ENCODE results near the gene MAMDC2.

Gene MAMDC2

DNA sequence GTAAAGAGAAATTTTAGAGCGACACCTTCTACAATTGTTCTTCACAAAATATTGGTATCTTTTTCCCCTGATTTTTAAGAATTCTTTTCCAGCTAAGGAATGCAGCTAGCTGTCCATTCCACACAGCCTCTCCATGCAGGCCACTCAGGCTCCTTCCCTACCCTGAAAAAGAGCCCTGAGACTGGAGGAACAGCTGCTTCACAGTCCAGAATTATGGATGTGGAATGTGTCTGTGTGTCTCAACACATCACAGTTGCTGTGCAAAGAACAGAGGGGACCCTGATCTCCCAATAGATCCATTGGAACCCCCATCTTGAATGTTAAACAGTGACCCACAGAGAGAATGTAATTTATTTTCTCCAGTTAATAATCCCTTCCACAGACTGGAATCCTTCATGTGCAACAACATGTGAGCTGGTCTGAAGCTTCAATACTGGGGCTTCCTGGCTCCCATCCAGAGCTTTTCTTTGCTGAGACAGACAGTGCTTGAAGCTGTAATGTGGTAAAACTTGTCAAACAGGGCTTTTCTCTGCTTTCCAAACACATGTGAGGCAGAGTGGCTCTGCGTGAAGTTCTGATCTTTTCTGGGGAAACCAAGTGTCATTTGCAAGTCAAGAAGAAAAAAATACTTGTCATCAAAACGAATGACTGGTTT lies 161.8 kb downstream of the MAMDC2 start:
- TF ChIP-seq TAF1 (IDR thresholded peaks at IDR 0.05; ENCODE audit: borderline replicate concordance, insufficient read depth, low read length) (no peak), SIN3A (IDR thresholded peaks at IDR 0.05; ENCODE audit: borderline replicate concordance, insufficient read depth, low read length) (no peak), POLR2AphosphoS5 (IDR thresholded peaks at IDR 0.05; ENCODE audit: low read depth, low read length) (no peak)

DNA sequence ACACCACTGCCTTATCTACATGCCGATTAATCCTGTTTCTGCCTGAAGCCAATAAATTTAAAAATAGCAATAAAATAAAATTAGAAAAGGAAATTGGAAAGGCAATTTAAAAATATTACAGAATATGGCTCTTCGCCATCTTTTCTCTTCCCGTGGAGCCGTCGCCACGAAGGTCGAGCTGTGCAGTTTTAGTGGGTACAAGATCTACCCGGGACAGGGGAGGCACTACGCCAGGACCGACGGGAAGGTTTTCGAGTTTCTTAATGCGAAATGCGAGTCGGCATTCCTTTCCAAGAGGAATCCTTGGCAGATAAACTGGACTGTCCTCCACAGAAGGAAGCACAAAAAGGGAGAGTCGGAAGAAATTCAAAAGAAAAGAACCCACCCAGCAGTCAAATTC lies 173.4 kb downstream of the MAMDC2 start:
- TF ChIP-seq FOXP2 (optimal IDR thresholded peaks at IDR 0.05; ENCODE audit: borderline replicate concordance, extremely low read depth, extremely low read length, insufficient read depth) (no peak), POLR2AphosphoS5 (IDR thresholded peaks at IDR 0.05; ENCODE audit: low read depth, low read length) (no peak), SIN3A (IDR thresholded peaks at IDR 0.05; ENCODE audit: borderline replicate concordance, insufficient read depth, low read length) (no peak), TAF1 (IDR thresholded peaks at IDR 0.05; ENCODE audit: borderline replicate concordance, insufficient read depth, low read length) (no peak)
- TF ChIP-seq, protein P1, sequence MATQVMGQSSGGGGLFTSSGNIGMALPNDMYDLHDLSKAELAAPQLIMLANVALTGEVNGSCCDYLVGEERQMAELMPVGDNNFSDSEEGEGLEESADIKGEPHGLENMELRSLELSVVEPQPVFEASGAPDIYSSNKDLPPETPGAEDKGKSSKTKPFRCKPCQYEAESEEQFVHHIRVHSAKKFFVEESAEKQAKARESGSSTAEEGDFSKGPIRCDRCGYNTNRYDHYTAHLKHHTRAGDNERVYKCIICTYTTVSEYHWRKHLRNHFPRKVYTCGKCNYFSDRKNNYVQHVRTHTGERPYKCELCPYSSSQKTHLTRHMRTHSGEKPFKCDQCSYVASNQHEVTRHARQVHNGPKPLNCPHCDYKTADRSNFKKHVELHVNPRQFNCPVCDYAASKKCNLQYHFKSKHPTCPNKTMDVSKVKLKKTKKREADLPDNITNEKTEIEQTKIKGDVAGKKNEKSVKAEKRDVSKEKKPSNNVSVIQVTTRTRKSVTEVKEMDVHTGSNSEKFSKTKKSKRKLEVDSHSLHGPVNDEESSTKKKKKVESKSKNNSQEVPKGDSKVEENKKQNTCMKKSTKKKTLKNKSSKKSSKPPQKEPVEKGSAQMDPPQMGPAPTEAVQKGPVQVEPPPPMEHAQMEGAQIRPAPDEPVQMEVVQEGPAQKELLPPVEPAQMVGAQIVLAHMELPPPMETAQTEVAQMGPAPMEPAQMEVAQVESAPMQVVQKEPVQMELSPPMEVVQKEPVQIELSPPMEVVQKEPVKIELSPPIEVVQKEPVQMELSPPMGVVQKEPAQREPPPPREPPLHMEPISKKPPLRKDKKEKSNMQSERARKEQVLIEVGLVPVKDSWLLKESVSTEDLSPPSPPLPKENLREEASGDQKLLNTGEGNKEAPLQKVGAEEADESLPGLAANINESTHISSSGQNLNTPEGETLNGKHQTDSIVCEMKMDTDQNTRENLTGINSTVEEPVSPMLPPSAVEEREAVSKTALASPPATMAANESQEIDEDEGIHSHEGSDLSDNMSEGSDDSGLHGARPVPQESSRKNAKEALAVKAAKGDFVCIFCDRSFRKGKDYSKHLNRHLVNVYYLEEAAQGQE (IDR thresholded peaks at IDR 0.05; ENCODE audit: insufficient read depth in 1 of 2, low read depth in 2 of 2, low read length in 2 of 2): no peak

DNA sequence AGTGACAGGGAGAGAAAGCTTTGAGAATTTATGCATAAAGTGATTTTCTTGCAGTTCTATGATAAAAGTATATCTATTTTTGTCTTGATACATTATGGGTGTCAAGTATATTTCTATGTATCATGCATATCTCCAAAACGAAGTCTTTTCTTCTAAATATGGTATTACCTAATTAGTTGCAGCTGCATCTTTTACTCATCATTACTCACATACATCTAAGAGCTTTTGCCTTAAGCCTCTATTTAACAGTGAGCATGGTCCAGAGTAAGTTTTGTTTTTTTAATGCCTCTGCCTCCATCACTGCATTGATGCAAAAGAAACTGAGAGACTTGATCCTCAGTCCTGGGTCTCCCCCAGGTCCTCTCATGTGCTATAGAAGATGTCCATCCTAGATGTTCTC lies 175.1 kb downstream of the MAMDC2 start:
- TF ChIP-seq SIN3A (IDR thresholded peaks at IDR 0.05; ENCODE audit: borderline replicate concordance, insufficient read depth, low read length): no peak
- no peak for TF ChIP-seq TAF1 (IDR thresholded peaks at IDR 0.05; ENCODE audit: borderline replicate concordance, insufficient read depth, low read length)
- no peak for TF ChIP-seq FOXP2 (optimal IDR thresholded peaks at IDR 0.05; ENCODE audit: borderline replicate concordance, extremely low read depth, extremely low read length, insufficient read depth)
- TF ChIP-seq POLR2AphosphoS5 (IDR thresholded peaks at IDR 0.05; ENCODE audit: low read depth, low read length): no peak
- TF ChIP-seq, protein P1 (IDR thresholded peaks at IDR 0.05; ENCODE audit: insufficient read depth in 1 of 2, low read depth in 2 of 2, low read length in 2 of 2): no peak

DNA sequence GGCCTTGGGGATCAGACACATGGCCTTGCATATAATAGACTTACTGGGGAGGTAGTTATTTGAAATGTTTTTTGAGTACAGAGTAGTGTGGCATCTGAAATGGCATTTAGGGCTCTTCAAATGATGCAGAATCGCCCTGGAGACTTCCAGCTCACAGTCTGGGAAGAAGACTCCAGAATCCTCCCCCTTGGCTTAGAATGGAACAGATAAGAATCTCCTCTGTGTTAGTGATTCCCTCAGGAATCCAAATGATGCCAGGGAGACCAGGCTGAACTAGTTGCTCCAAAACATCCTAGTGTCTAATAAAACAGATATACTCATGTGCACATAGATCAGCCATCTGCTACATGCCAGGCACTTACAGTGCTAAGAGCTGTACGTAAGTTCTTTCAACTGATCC lies 176.6 kb downstream of the MAMDC2 start:
- no peak for TF ChIP-seq POLR2AphosphoS5 (IDR thresholded peaks at IDR 0.05; ENCODE audit: low read depth, low read length)
- TF ChIP-seq TAF1 (IDR thresholded peaks at IDR 0.05; ENCODE audit: borderline replicate concordance, insufficient read depth, low read length): no peak
- TF ChIP-seq, protein P1 (IDR thresholded peaks at IDR 0.05; ENCODE audit: insufficient read depth in 1 of 2, low read depth in 2 of 2, low read length in 2 of 2): no peak
- no peak for TF ChIP-seq FOXP2 (optimal IDR thresholded peaks at IDR 0.05; ENCODE audit: borderline replicate concordance, extremely low read depth, extremely low read length, insufficient read depth)
- TF ChIP-seq SIN3A (IDR thresholded peaks at IDR 0.05; ENCODE audit: borderline replicate concordance, insufficient read depth, low read length): no peak

DNA sequence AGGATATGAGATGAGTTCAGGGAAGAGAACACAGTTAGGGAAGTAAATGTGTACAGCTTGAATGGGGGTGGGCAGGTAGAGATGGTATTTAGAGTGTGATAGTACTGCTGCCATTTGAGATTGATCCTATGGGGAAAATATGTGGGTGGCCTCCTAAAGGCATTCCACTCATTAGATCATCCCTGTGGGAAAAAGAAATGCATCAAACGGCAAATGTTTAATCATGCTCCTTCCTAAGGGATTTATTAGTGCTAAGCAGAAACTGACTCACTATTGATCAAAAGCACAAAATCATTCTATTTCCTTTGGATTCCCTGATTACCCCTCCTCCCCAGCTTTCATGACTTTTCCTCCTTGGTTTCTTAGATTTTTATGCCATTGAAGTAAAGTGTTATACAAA lies 178.7 kb downstream of the MAMDC2 start:
- no peak for TF ChIP-seq FOXP2 (optimal IDR thresholded peaks at IDR 0.05; ENCODE audit: borderline replicate concordance, extremely low read depth, extremely low read length, insufficient read depth)
- no peak for TF ChIP-seq SIN3A (IDR thresholded peaks at IDR 0.05; ENCODE audit: borderline replicate concordance, insufficient read depth, low read length)
- TF ChIP-seq, protein P1 (IDR thresholded peaks at IDR 0.05; ENCODE audit: insufficient read depth in 1 of 2, low read depth in 2 of 2, low read length in 2 of 2): no peak
- TF ChIP-seq TAF1 (IDR thresholded peaks at IDR 0.05; ENCODE audit: borderline replicate concordance, insufficient read depth, low read length): no peak
- no peak for TF ChIP-seq POLR2AphosphoS5 (IDR thresholded peaks at IDR 0.05; ENCODE audit: low read depth, low read length)

Data from PFSK-1 (cell line).